Erythroblast (primary cell): ENCODE measurements around the gene PDIA6.

Experiments used
- GATA1 ChIP-seq: IDR thresholded peaks from 2 replicates; pipeline ENCODE4 v1.6.1; 2011; ENCODE audit warnings: low read depth, mild to moderate bottlenecking, control low read depth, low read length, moderate library complexity
- POLR2A ChIP-seq: IDR thresholded peaks from 2 replicates; pipeline ENCODE4 v1.6.1; 2011; ENCODE audit warnings: mild to moderate bottlenecking, low read length

- TF ChIP-seq POLR2A, result no peak
- no peak for TF ChIP-seq GATA1
Observed at GRCh38 chr2:10800163-10800562, 12.4 kb downstream of the PDIA6 start.
